ENCODE results near the gene CNNM2.
"Not testable (repeated sequence)": the region's sequence is repeated elsewhere in the genome, so short reads cannot be mapped to it uniquely, and the experiment has no call there.

Gene CNNM2

DNA sequence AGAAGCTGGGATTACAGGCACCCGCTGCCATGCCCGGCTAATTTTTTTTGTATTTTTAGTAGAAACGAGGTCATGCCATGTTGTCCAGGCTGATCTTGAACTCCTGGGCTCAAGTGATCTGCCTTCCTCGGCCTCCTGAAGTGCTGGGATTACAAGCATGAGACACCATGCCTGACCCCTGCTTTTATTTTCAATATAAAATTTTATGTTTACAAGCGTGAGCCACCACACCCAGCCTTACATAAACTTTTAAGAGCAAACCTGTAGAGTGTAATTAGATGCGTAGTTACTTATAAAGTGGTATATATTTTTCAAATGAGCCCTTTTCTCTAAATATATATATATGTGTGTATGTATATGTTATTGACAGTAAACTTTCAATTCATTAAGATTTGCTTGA lies 8.7 kb downstream of the CNNM2 start:
- no peak for DNase-seq (ENCODE audit: low read depth)

DNA sequence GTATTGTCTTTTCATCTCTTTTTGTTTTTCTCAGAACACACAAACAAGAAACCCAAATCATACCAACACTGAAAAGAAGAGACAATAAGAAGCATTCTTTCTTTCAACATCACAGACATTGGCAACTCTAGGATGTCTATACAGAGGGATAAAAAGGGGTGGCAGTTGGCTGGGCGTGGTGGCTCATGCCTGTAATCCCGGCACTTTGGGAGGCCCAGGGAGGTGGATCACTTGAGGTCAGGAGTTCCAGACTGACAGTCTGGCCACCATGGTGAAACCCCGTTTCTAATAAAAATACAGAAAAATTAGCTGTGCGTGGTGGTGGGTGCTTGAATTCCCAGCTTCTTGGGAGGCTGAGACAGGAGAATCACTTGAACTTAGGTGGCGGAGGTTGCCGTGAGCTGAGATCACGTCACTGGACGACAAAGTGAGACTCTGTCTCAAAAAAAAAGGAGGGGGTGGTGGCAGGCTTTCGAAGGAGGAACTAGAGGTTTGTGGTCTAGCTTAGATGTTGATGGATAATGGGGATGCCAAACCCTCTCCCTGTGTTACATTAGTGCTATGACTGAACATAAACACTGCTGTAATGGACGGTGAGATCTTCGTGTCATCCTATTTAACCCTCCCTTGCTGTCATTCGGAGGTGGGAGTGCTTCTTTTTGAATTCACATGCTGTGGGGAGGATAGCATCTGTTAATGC lies 9.4 kb downstream of the CNNM2 start:
- DNase-seq (ENCODE audit: low read depth), result no peak

DNA sequence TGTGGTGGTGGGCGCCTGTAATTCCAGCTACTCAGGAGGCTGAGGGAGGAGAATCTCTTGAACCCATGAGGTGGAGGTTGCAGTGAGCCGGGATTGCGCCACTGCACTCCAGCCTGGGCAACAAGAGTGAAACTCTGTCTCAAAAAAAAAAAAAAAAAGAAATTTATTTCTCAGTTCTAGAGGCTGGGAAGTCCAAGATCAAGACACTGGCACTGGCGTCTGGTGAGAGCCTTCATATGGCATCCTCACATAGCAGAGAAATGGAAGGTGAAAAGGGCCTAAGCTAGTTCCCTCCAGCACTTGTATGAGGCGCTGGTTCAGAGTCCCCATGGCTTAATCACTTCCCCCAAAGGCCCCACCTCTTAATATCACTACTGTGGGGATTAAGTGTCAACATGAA lies 10.3 kb downstream of the CNNM2 start:
- not testable (repeated sequence) for DNase-seq (ENCODE audit: low read depth)

DNA sequence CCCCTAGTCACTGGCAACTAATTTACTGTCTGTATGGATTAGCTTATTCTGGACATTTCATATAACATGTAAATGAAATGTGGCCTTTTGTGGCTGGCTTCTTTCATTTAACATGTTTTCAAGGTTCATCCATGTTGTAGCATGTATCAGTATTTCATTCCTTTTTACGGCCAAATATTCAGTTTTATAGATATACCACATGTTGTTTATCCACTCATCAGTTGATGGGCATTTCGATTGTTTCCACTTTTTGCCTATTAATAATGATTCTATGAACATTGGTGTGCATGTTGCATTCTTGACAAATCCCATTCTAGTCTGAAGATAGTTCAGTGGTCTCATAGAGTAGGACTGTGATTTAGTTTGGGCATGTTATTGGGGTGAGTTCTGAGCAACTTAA lies 12.6 kb downstream of the CNNM2 start:
- DNase-seq (ENCODE audit: low read depth), result no peak

DNA sequence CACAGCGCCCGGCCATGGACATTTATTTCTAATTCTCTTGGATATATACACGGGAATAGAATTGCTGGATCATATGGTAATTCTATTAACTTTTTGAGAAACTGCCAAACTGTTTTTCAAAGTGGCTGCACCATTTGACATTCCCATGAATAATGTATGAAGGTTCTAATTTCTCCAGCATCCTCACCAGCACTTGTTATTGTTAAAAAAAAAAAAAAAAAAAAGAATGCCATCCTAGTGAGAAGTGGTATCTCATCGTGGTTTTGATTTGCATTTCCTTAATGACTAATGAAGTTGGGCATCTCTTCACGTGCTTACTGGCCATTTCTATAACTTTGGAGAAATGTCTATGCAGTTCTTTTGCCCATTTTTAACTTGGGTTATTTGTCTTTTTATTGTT lies 13.5 kb downstream of the CNNM2 start:
- DNase-seq (ENCODE audit: low read depth), result no peak

DNA sequence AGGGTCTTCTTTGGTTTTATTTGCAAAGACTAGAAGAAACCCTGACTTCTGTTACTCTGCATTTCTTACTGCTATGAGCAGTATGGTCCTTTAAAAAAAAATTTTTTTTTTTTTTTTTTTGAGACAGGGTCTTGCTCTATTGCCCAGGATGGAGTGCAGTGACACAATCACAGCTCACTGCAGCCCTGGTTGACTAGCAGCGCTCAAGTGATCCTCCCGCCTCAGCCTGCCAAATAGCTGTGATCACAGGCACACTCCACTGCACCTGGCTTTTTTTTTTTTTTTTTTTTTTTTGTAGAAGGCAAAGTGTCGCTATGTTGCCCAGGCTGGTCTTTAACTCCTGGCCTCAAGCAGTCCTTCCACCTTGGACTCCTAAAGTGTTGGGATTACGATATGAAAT lies 17.4 kb downstream of the CNNM2 start:
- no peak for DNase-seq (ENCODE audit: low read depth)

DNA sequence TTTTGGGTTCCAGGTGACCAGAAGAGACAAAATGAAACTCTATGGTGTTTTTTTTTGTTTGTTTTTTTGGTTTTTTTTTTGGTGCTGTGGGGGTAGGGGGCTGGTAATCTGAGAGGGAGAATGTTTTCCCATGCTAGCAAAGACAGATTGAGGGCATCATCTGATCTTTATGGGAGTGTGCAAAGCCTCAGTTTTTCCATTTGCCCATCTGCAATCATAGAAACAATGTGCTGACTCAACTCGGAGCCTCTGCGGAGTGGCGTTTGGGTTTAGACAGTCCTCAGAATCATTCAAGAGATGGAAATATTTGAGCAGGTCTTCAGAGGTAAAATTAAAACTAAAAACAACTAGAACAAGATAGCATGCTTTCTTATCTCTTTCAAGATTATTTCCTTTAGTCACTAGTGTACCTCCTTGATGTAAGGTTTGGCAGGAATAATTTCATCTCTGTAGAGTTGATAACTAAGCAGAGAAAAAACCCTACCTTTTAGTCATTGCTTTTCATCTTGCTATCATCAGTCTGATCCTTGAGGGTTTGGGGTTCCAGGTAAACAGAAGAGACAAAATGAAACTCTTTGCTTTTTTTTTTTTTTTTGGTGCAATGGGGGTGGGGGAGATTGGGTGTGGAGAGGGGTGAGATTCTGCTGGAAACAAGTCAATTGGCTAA lies 18.0 kb downstream of the CNNM2 start:
- peak; percentile 20 for DNase-seq (ENCODE audit: low read depth)

DNA sequence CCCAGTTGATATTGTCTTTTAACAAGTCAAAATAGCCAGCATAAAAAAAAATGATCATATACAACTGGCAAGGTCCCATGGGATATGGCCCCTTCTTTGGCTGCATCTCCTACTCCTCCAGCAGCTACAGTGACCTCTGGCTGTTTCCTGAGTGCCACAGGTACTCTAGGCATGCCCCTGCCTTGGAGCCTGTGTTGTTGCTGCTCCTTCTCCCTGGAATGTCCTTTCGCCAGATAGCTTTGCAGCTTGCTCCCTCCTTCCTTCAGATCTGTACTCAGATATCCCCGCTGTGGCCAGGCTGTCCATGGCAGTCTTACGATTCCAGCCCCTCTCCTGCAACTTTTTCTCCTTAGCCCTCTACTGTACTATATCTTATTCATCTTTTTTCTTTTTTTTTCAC lies 23.3 kb downstream of the CNNM2 start:
- DNase-seq (ENCODE audit: low read depth), result no peak

DNA sequence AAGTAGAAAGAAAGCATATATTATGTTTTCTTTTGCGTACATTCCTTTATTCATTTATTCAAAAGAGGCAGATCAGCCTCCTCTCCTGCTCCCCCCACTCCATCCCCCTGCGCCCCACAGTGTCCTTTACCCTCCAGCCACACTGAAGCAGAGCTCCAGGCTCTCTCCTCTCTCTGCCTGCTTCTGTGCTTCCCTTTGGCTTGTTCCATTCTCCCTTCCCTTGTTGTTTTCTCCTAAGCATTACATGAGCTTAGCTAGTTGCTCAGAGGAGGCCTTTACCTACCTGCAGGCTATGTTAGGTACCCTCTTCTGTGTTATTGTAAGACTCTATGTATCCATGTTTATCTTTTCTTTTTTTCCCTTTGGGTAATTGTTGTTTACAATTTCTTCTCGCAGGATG lies 27.4 kb downstream of the CNNM2 start:
- no peak for DNase-seq (ENCODE audit: low read depth)

DNA sequence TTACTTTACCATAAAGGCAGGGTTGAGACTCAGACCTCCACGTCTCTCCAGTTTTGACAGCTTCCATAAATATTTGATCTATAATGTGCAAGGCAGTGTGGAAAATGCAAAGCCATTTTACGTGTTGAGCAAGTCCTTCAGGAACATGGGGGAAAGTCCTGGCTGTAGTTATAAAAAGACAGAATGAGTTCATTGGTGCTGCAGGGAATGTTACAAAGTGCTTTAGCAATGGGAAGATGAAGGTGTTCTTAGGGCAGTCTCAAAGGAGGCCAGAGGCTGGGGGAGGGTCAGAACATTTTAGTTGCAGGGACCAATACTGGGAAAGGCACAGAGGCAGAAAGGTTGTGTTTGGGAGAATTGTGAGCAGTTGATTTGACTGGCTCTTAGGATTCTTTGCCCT lies 27.9 kb downstream of the CNNM2 start:
- no peak for DNase-seq (ENCODE audit: low read depth)

DNA sequence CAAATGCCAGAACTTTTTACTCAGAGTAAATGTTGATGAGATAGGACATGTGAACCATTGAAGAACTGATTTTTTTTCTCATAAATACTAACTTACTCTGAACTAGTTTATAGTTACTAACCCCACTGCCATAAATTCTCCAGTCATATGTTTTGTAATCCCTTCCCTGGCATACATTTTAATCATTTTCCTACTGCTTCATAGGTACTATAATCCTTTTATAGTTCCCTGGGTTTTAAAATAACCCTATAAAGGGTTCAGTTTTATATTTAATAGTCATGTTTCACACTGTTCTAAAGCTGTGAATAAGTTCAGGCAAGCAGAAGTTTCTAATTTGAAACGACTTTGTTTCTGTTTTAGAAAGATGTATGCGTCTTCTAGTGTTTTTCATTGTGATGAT lies 28.9 kb downstream of the CNNM2 start:
- DNase-seq (ENCODE audit: low read depth), result no peak

DNA sequence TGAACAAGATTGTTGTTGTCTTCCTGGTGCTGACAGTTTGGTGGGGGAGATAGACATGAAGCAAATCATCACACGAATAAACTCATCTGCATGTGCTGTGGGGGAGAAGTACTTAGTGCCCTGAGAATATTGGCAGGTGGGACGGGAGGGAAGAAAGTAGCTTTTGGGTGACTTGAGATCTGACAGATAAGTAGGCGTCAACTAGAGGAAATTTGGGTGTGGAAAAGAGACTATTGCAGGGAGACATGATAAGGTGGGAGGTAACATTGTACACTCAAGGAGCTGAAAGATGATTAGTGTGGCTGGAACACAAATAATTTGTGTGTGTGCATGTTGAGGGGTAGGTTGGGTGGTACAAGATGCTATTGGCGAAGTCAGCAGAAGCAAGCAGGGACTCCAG lies 30.1 kb downstream of the CNNM2 start:
- DNase-seq (ENCODE audit: low read depth), result no peak

DNA sequence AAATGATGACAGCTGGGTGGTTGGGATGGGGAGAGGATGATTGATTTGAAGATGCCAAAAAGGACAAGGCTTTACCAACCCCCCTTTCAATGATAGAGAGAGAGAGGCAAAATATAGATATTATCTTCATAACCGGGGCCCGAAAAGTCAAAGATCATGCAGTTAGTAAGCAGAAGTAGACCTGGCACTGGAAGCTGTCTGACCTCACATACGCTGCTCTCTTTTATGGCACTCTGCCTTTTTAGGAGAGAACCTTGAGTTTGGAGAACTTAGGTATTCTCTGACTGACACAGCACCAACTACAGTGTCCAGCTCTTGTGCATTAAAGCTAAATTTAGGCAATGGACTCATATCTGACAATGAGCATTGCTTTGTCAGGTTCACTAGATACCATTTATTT lies 30.7 kb downstream of the CNNM2 start:
- no peak for DNase-seq (ENCODE audit: low read depth)

DNA sequence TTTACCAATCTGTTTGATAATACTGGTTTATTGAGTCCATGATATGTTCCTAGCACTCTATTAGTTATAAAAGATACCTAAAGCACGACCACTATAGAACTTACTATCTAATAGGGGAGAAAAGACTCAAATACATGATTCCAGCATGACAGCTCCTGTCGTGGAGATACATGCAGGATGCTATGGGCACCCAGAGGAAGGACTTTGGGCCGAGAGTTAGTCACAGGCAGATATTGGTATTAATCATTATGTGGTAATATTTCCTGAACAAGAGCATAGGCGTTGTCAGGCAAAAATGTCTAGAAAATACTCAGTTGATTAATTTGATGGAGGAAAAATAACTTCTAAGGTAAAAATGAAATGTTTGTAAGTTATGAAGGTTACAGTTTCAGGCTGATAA lies 31.8 kb downstream of the CNNM2 start:
- no peak for DNase-seq (ENCODE audit: low read depth)

DNA sequence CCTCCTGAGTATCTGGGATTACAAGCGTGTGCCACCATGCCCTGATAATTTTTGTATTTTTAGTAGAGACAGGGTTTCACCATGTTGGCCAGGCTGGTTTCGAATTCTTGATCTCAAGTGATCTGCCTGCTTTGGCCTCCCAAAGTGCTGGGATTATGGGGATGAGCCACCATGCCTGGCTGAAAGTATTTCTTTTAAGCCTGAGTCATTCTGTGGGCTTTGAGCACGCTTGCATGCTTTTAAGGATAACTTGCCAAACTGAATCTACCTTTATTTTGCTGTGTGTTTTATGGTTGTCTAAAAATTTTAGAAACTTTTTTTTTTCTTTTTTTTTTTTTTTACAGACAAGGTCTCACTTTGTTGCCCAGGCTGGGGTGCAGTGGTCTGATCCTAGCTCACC lies 33.2 kb downstream of the CNNM2 start:
- DNase-seq (ENCODE audit: low read depth), result no peak

DNA sequence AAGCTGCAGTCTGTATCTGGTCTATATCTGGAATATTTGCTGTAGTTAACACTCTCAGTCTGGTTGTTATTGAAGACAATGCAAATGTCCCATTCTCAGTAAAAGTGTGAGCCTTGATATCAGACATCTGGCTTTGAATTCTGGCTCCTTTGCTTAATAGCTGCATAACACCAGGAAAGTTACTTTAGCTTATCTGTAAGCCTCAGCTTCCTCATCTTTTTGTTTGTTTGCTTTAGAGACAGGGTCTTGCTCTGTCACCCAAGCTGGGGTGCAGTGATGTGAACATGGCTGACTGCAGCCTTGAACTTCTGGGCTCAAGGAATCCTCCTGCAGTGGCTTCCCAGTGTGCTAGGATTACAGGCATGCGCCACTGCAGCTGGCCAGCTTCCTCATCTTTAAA lies 41.3 kb downstream of the CNNM2 start:
- DNase-seq (ENCODE audit: low read depth), result no peak

DNA sequence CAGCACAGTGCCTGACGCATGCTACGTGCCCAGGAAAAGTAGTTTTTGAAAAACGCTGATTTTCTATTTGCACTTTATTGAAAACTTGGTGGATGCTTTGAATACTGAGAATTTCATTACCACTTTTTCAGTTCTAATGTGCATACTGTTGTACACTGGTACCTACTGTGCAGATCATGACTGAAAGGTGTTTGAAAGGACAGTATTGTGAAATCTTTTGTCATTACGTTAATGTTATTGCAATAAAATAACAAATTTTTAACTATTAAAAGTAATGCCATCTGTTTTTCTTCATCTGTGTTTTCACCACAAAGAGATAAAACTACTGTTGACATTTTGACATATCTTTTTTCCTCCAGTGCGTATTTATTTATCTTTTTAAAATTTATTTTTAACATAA lies 42.1 kb downstream of the CNNM2 start:
- DNase-seq (ENCODE audit: low read depth), result no peak

DNA sequence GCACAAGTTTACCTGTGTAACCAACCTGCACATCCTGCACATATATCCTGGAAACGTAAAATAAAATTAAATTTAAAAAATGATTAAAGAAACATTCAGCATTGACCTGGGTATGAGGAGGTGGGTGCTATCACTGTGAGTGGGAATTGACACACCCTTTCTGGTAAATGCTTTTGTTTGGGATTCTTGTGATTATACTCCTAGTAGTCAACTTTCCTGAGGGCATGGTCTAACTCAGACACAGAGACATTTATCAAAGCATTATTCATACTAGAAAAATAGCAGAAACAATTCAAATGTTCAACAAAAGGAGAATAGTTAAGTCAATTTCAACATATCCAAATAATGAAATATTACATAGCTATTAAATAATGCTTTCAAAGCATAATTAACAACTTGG lies 44.2 kb downstream of the CNNM2 start:
- DNase-seq (ENCODE audit: low read depth), result no peak

DNA sequence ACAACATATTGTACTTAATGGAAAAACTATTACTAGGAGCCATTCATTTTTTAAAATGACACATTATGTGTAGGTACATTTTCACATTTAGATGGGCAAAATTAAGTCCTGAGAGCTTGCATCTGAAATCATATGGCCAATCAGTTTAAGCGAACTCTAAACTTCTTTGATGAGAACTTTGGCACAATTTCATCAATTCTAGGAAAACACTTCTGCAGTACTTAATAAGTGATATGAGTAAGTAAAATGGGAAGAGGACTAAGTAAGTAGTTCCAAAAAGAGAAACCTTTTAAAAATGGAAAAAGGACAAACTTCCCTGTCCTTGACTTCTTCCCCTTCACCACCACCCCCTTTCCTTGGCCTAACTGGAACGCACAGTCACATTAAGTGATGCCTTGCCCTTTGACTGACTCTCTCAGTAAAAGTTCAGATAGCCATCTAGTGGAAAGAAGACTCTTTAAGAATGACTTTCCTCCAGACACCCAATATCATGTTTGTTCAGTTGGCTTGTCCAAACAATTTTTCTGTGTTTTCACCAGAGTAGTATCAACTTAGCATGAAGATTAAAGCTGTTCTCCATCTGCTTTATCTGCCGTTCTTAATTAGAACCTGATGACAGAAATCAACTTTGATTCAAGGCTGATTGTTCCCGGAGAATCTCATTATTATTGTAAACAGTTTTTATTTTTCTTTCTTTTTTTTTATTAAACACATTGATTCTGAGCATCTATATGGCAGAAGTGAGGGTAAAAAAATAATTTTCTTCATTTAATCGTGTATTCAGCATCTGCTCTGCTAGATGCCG lies 45.1 kb downstream of the CNNM2 start:
- no peak for DNase-seq (ENCODE audit: low read depth)

DNA sequence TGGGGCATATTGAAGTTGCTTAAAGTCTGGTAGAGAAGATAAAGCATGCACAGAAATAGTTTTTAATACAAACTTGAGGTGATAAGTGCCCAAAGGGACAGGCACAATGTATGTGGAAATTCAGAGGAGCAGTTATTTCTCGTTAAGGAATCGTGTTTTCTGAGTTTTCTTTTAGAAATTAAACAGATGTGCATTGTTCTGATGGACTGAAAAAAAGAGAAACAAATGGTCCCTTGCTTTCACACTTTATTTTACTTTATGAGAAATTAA lies 45.6 kb downstream of the CNNM2 start:
- no peak for DNase-seq (ENCODE audit: low read depth)

DNA sequence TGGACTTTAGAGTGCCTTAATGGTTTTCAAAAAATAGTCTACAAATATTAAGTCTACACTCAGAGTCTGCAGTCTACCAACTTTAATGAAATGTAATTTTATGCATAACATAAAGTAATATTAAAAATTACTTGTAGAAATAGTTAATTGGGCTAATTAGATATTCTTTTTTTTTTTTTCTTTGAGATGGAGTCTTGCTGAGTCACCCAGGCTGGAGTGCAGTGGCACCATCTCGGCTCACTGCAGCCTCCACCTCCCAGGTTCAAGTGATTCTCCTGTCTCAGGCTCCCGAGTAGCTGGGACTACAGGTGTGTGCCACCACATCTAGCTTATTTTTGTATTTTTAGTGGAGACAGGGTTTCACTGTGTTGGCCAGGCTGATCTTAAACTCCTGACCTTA lies 46.0 kb downstream of the CNNM2 start:
- DNase-seq (ENCODE audit: low read depth), result not testable (repeated sequence)

DNA sequence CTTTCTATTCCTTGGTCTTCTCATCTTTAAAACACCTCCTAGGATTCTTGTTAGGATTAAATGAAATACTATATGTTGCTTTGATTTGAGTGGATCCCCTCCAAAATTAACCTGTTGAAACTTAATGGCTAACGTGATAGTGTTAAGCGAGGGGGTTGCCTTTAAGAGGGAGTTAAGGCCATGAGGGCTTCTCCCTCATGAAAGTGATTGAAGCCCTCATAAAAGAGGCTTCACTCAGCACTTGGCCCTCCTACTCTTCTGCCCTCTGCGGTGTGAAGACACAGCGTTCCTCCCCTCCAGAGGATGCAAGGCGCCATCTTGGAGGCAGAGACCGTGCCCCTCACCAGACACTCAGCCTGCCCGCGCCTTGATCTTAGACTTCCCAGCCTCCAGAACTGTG lies 46.6 kb downstream of the CNNM2 start:
- DNase-seq (ENCODE audit: low read depth), result no peak

DNA sequence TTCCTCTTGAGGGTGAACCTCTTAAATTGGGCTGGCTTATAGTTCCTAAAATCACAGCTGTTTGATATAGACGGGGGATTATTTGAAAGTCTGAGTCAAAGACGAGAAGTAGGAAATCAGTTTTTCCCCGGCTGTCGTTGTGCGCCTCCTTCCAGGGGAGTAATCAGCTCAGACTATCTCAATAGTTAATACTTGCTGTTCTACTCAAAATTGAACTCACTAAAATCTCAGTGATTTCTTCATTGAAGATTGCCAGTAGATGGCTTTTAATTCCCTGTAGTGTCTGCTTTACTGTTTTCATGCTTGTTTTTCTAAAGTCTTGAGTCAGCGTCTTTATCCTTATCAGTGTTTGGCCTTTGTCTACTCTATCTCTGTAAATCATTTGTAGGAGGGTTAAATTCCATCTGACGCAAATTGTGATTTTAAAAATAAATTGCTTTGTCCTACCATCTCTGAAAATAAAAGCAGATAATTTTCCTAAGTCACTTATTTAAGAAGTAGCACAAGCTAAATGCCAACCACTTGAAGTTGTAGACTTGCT lies 47.3 kb downstream of the CNNM2 start:
- DNase-seq (ENCODE audit: low read depth), result no peak

Data from activated T-cell treated with anti-CD3 and anti-CD28 coated beads for 24 hours (primary cell).